RPMI8226 (cell line): Measurements from ENCODE around the gene HOXA11.

Experiments
- DNase-seq: peaks from one replicate; pipeline ENCODE4 v3.0.0-alpha.2; 2015

Gene HOXA11

GRCh38 chr7:27156508-27156898 lies 28.5 kb downstream of the HOXA11 start, which contains the start of gene HOXA7:
Gene HOXA7 (minus strand): TSS chr7:27156675. CDS start chr7:27156545, 130 bp downstream.
- no peak for DNase-seq

- DNase-seq = no peak
Observed at GRCh38 chr7:27155816-27156507, 29.1 kb downstream of the HOXA11 start.

- DNase-seq = no peak
Observed at GRCh38 chr7:27154901-27155815, 29.9 kb downstream of the HOXA11 start.

- DNase-seq = no peak
Observed at GRCh38 chr7:27154369-27154768, 30.7 kb downstream of the HOXA11 start.

GRCh38 chr7:27153526-27153925 lies 31.5 kb downstream of the HOXA11 start:
- DNase-seq = no peak

- DNase-seq = no peak
Observed at GRCh38 chr7:27152816-27153442, 32.1 kb downstream of the HOXA11 start.

- DNase-seq = no peak
Observed at GRCh38 chr7:27151931-27152815, 32.9 kb downstream of the HOXA11 start, which contains the start of gene HOXA3. Gene HOXA3 (minus strand): TSS chr7:27152583. CDS start chr7:27110640, 41,943 bp downstream.

- DNase-seq = no peak
Observed at GRCh38 chr7:27151341-27151930, 33.6 kb downstream of the HOXA11 start.

GRCh38 chr7:27150568-27151340 lies 34.3 kb downstream of the HOXA11 start:
- peak; percentile 80 for DNase-seq

GRCh38 chr7:27149842-27150567 lies 35.0 kb downstream of the HOXA11 start:
- DNase-seq = no peak

GRCh38 chr7:27148756-27149641 lies 36.0 kb downstream of the HOXA11 start:
- DNase-seq = no peak

GRCh38 chr7:27148031-27148755 lies 36.8 kb downstream of the HOXA11 start:
- DNase-seq = no peak

- DNase-seq = no peak
Observed at GRCh38 chr7:27147199-27148030, 37.6 kb downstream of the HOXA11 start, which contains the start of gene HOXA6. Gene HOXA6 (minus strand): TSS chr7:27147774. CDS start chr7:27147749, 25 bp downstream.

- DNase-seq = no peak
Observed at GRCh38 chr7:27146491-27147198, 38.4 kb downstream of the HOXA11 start.

GRCh38 chr7:27145914-27146412 lies 39.1 kb downstream of the HOXA11 start:
- DNase-seq = no peak

- no peak for DNase-seq
Observed at GRCh38 chr7:27145165-27145913, 39.7 kb downstream of the HOXA11 start.
